ENCODE data around the gene CHST11.
"Not testable (repeated sequence)": the region's sequence is repeated elsewhere in the genome, so short reads cannot be mapped to it uniquely, and the experiment has no call there.

Gene CHST11

DNA sequence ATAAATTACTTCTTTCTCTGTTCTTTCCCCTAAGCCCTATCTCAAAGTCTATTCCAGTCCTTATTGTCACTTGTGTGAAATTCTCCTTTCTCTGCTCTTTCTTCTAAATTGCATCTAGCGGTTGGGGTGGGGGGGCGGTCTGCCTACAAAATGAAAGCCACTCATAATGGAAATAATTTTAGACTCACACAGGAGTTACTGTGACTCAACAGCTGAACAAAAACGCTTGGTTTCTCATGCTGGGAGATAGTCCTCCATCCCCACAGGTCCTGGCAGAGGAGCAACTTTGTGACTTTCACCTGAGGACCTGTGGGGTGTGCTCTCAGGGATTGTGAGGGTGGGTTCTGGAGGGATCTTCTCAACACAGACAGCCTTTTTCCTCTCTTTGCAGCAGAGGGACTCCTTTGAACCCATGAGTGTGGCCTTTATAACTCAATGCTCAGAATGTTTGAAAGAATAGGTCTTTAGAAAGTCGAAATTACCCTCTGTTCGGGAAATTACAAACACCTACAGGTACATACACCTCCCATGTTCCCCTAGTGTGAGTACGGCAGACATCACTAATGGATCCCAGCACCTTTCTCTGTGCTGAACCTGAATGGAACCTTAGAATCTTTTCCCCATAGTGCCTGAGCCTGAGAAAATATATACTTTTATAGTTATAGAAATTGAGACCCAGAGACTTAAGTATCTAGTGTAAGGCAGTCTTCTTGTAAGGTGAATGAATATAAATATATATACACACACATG, 109.7 kb downstream of the CHST11 start:
- no peak for DNase-seq (ENCODE audit: low spot score)

DNA sequence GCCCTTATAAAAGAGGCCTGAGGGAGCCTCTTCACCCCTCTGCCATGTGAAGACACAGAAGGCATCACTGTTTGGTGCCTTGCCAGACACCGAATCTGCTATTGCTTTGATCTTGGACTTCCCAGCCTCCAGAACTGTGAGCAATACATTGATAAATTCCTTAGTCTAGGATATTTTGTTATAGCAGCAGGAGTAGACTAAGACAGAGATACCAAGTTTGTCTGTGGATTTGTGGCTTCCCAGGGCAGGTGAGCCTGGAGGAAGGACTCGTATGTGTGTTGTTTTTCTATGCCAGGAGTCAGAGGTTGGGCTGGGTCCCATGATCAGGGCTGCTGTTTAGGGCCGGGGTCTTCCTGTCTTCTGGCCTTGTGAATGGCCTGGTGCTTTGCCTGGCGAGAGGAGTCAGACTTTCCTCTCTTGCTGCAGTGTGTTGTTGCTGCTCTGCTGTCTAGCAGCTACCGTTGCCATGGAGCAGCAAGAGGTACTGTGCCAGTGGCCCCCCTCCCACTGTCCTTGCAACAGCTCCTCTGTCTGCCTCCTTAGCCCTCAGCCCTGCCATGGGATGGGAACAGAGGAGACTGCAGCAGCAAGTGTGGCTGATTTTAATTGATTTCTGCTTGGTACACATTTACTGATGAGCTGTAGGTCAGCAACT, 111.2 kb downstream of the CHST11 start:
- no peak for DNase-seq (ENCODE audit: low spot score)

DNA sequence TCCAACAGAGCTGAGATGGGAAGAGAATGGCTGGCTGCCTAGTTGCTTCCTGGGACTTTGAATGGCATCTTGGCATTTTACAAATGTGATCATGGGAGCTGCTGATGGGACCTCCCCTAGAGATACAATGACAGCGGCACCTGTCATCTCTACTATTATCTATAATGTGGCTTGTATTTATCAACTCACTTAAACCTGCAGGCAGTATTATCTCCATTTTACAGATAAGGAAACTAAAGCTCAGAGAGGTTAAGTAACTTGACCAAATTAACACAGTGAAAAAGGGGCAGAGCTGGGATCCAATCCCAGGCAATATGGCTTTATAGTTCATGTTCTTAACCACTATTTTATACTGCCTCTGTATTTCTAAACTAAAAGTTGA, 111.7 kb downstream of the CHST11 start:
- no peak for DNase-seq (ENCODE audit: low spot score)

DNA sequence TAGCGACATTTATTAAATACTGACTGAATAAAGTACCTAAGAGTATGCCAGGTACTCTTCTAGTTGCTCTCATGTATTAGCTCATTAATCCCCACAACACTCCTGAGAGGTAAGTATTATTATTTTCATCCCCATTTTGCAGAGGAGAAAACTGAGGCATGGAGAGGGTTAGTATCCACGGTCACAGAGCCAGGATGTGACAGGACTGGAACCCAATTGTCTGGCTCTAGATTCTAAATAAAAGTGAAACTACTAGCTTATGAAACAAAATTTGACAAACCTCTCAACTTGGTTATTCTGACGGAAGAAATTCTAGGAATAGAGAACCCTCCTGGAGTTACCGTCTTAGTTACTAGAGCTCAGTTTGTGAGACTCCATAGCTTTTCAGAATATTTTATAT, 112.2 kb downstream of the CHST11 start:
- DNase-seq (ENCODE audit: low spot score), result no peak

DNA sequence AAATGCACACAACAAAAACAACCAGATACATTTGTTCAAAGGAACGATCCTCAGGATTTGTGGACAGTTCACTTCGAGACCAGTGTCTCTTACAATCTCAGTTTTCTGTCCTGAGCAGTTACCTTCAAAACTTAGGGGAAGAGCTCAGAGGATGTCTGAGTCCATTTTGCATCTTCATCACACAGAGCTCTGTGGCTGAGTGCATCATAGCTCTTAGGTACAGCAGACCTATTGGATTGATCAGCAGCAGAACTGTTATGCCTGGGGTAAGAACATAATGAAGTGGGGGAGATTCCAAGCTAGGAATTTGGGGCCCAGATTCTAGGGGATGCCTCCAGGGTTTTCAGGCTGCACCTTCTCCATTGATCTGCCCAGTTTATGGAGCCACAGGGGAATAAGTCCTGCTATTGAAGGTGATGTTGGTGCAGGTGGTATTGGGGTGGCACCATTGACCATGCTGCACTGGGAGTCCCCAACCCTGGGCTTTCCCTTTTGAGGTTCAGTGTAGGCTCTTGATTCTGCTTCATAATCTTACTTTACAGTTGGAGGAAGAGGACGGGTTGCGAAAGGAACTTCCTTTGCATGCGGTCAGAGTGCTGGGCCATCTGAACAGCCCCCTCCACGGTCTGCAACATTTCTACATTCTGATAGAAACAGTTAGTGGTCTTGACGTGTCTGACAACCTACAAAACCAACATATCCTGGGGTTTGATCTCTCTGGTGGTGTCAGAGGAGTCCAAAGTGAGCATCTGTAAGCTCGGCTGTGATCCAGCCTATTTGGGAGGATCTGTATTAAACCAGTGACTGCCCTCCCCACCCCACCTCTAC, 112.8 kb downstream of the CHST11 start:
- DNase-seq (ENCODE audit: low spot score), result no peak

DNA sequence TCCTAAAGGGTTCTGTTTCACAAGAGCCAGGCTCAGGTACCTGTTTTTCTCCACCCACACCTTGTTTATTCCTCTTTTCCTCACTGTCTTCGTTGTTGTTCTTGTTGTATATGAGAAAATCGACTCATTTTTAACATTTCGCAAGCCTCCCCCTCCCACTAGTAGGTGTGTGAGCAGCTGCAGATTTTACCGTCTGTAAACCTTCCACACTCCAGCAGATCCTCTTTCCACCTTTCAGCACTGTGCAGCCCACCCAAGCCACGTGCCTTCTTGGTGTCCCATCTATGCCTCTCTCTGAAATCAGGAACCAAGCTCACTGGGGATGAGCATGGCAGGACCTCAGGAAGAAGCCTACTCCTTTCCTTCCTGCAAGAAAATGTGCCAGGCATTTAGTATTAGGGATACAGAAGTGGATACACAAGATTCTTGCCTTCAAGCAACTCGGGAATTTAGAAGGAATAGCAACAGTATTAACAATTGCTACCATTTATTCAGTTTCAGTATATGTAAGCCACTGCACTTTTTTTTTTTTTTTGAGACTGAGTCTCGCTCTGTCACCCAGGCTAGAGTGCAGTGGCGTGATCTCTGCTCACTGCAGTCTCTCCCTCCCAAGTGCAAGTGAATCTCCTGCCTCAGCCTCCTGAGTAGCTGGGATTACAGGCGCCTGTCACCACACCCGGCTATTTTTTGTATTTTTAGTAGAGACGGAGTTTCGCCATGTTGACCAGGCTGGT, 113.6 kb downstream of the CHST11 start:
- no peak for DNase-seq (ENCODE audit: low spot score)

DNA sequence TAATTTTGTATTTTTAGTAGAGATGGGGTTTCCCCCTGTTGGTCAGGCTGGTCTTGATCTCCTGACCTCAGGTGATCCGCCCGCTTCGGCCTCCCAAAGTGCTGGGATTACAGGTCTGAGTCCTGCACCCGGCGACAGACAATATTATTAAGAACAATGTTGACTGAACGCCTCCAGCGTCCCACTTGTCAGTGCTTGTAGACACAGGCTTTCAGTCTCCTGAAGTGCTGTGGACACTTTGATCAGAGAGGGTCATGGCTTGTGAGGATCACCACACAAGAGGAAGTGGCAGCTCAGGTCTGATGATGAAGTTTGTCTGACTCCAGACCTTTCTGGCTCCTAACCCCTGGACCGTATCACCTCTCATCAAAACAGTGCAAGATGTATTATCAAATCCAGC, 114.6 kb downstream of the CHST11 start:
- no peak for DNase-seq (ENCODE audit: low spot score)

DNA sequence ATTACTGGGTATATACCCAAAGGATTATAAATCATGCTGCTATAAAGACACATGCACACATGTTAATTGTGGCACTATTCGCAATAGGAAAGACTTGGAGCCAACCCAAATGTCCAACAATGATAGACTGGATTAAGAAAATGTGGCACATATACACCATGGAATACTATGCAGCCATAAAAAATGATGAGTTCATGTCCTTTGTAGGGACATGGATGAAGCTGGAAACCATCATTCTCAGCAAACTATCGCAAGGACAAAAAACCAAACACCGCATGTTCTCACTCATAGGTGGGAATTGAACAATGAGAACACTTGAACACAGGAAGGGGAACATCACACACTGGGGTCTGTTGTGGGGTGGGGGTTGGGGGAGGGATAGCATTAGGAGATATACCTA, 117.6 kb downstream of the CHST11 start:
- not testable (repeated sequence) for DNase-seq (ENCODE audit: low spot score)

DNA sequence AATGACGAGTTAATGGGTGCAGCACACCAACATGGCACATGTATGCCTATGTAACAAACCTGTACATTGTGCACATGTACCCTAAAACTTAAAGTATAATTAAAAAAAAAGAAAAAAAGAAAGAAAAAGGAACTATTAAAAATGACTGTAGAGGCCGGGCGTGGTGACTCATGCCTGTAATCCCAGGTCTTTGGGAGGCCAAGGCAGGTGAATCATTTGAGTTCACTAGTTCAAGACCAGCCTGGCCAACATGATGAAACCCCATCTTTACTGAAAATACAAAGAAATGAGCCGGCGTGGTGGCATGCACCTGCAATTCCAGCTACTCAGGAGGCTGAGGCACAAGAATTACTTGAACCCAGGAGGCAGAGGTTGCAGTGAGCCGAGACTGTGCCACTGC, 118.0 kb downstream of the CHST11 start:
- DNase-seq (ENCODE audit: low spot score), result not testable (repeated sequence)

DNA sequence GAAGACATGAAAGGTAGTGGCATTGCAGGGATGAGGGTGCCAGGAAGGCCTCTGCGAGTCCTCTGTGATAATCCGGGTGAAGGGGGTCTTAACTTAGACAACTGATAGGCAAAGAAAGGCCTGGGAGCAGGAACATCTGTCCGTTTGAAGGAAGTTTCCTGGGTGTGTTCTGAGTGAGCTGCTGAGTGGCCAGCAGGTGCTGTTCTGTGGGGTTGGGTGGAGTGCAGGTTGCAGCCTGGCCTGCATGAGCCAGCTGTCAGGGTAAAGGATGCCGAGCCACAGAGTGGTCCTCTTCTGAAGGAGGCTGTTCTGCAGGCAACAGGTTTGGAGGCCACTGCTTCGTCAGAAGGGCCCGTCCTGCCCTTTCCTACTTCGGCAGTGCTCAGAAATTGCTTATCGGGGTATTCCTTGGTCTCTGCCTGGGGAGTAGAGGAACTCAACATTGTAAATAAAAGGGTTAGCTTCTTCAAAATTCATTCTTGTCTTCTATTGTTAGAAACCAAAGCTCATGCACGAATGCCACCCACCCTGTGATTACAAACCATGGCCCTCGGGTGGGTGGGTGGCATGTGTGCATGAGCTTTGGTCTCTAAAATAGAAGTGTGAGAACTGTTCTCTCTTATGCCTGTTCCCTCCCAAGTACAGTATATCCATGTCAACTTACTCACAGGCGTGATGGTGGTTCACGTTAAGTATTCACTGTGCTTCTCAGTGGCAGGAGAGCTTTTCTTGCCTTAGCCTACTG, 118.9 kb downstream of the CHST11 start:
- no peak for DNase-seq (ENCODE audit: low spot score)

DNA sequence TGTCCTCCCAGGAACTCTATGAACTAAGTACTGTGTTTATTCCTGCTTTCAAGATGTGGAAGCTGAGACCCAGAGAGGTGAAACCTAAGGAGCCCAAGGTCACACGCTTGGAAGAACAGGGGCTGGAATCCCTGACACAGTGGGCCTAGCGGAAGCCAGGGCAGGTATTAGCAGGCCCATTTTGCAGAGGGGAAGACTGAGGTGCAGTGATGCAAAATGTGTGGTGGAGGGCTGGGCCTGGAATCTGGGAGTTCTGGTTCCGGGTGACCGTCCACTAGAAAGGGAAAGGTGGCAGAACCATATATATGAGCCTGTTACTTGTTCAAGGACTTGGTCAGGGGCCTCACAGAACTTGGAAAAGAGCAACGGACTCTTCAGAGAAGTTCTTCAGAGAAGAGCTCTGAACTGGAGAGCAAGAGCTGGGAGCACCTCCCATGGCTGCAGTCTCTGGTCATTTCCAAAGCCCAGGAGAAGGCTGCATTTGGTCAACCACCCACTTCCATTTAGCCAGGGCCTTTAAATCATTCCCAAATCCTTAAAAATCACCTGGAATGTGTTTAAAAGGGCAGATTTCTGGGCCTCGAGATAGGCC, 119.5 kb downstream of the CHST11 start:
- no peak for DNase-seq (ENCODE audit: low spot score)

DNA sequence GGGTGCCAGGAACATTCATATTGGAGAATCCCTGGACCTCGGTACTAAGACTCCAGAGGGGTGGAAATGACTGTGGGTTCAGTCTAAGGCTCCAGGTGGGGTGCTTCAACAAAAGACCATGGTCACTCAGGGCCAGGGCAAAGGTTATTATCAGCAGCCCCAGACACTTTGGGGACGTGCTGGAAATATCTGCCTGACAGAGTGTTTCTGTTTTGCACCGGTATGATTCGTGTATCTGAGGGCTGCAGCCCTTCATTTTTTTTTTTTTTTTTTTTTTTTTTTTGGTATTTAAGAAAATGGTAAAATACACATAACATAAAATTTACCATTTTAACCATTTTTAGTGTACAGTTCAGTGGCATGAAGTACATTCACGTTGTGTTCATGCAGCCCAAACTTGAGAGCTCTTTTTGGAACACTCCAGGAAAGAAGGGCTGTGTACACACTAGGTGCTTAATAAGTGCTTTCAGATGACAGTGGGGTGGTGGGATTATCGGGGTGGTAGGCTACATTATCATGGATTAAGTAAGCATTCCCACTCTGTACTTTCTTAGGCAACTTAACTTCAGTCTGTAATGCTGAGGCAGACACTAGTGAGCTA, 120.3 kb downstream of the CHST11 start:
- DNase-seq (ENCODE audit: low spot score), result no peak

DNA sequence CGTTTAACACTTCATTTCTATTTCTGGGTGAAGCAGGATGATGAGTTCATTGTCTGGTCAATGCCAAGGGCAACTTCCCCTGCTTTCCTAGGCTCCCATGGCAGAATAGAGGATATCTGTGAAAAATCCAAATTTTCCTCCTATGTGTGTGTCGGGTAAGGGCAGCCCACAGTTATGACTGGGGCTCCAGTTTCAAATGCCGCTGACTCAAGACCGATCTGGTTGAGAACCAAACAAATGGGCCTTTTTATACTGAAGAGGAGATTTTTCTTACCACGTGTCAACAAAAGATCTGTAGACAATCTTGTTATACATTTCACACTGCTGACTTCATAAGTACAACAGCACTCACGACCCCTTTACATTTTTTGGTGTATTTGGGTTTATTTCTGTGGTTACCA, 120.8 kb downstream of the CHST11 start:
- no peak for DNase-seq (ENCODE audit: low spot score)

DNA sequence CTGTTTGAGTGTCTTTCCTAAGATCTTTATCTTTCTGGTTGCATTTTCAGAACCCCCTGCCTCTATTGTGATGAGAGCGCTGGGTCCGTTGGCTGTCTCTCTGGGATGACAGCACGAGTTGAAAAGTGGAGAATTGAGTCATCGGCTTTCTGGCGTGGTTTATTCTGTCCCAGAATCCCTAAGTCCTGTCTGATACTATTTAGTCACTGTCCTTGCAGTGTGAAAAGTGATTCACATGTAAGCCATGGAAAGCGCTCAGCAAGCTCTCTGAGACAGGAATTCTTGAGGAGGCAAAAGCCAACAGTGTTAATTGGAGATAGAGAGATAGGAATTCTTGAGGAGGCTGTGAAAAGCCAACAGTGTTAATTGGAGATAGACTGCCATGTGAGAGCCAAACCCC, 121.7 kb downstream of the CHST11 start:
- DNase-seq (ENCODE audit: low spot score), result no peak

DNA sequence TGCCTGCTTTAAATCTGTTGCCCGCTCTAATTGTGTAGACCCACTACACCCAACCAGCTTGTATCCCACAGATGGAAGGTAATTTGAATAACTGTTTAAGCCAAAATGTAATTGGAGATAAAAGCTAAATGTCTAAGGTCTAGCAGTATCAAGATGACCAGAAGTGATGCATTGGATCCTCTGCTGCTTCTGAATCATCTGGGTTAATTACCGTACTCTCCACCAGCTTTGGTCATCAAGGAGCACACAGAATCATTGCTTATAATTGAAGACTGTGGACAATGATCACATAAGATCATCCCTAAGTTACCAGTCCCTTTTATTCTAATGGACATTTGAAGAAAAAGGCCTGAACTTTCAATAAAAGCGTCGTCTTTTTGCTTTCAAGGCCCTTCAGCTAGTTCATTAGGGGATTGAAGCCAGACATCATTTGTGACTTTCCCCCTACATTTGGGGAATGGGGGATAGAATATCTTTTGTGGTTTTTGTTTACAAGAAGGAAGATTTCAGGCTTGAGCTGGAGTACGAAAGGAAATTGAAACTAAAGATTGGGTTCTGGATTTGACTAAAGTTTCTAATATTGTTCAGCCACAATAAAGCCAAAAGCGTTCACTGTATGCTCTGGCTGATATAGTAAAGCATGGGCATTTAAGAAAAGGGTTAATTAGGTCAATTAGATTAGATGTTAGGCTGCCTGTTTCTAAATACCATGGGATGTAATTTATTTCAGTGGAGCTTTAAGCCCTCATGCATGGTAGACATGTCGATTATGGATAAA, 123.2 kb downstream of the CHST11 start:
- no peak for DNase-seq (ENCODE audit: low spot score)

DNA sequence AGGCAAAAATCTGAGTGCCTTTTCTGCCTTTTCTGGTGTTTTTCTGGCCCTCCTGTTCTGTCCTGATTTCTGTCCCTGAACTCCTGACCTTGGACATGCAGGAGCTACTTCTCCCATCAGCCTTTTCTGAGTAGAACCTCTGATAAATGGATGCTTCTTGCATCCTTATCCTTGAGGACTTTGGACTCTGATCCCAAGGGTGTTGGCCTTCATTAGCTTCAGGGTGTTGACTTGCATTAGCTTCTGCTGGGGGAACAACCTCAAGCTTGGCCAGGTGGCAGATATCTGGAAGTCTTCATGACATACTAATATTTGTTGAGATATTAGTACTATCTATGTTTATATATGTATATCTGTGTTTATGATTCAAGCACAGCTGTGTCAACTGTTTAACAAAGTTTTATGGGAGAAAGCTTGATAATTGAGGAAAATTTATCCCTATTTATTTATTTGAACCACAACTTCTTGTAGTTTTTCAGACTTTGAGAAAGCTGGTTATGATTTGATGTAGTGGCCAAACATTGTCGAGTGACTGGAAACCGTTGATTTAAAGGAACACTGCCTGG, 124.3 kb downstream of the CHST11 start:
- DNase-seq (ENCODE audit: low spot score), result no peak

DNA sequence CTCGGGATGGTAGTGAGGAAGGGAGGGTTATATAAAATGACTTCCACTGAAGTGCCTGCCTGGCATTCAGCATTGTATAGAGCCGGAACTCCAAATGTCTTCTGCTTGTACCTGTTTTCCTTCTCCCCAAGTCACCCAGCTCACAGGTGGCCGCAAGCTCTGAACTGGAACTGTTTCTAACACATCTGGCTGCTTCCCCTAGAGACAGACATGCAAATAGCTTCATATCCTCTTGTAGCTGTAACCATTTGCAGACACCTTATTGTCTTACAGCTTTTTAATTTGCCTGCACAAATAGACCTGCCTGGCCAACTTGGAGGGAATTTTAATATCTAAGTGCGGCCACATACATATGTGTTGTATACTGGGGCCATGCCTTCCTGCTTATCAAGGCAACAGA, 126.0 kb downstream of the CHST11 start:
- no peak for DNase-seq (ENCODE audit: low spot score)

DNA sequence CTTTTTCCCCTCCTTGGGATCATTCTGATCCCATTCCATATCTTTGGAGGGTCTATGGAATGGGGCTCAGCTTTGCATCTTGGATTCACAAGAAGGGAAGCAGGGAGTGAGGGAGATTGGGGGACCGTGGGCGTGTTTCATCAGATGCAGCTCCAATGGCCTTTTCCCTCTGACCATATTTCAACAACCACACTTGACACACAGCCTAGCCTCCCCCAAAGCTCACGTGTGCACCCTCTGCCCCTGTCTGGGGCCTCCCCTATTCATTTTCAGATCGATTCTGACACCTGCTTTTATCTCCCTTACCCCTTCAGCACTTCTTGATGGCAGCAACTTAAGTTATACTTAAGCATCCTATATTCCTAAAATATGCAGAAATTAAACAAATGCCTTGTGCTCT, 126.6 kb downstream of the CHST11 start:
- no peak for DNase-seq (ENCODE audit: low spot score)

DNA sequence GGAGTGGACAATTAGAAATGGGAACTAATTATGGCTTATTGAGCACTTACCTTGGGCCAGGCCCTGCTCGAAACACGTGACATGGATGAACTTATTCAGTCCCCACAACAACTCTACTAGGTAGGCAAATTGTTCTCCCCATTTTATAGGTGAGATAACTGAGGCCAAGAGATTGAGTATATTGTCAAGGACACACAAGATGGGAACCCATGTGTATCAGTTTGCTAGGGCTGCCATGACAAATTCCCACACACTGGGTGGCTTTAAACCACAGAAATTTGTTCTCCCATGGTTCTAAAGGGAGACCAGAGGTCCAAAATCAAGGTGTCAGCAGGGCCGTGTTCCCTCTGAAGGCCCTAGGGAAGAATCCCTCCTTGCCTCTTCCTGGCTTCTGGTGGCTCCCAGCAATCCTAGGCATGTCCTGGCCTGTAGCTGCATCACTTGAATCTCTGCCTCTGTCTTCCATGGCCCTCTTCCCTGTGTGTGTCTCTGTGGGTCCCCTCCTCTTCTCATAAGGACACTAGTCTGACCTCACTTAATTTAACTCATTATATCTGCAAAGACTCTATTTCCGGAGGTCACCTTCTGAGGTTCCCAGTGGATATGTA, 128.8 kb downstream of the CHST11 start:
- no peak for DNase-seq (ENCODE audit: low spot score)
